Ishikawa (cell line): ENCODE results near the gene FIS1.

ENCODE experiments used
- CEBPB ChIP-seq: IDR thresholded peaks from 2 replicates; pipeline ENCODE4 v1.6.1; 2012
- EGR1 ChIP-seq: IDR thresholded peaks from 2 replicates; pipeline ENCODE4 v1.6.1; 2012
- EP300 ChIP-seq: IDR thresholded peaks from 2 replicates; pipeline ENCODE4 v1.6.1; 2012; ENCODE audit warnings: borderline replicate concordance
- FOXM1 ChIP-seq: IDR thresholded peaks from 2 replicates; pipeline ENCODE4 v1.6.1; 2012; ENCODE audit warnings: low read depth, borderline replicate concordance
- RAD21 ChIP-seq: IDR thresholded peaks from 2 replicates; pipeline ENCODE4 v1.6.1; 2012; ENCODE audit warnings: low read depth
- TAF1 ChIP-seq: IDR thresholded peaks from 2 replicates; pipeline ENCODE4 v1.6.1; 2012; ENCODE audit warnings: low read depth, mild to moderate bottlenecking
- TEAD4 ChIP-seq: IDR thresholded peaks from 2 replicates; pipeline ENCODE4 v1.6.1; 2012
- TF ChIP-seq, protein P1 (sequence below): IDR thresholded peaks from 2 replicates; pipeline ENCODE4 v1.6.1; 2012
- TF ChIP-seq, protein P2 (sequence below): IDR thresholded peaks from 2 replicates; pipeline ENCODE4 v1.6.1; 2012; ENCODE audit warnings: low read depth, mild to moderate bottlenecking

DNA sequence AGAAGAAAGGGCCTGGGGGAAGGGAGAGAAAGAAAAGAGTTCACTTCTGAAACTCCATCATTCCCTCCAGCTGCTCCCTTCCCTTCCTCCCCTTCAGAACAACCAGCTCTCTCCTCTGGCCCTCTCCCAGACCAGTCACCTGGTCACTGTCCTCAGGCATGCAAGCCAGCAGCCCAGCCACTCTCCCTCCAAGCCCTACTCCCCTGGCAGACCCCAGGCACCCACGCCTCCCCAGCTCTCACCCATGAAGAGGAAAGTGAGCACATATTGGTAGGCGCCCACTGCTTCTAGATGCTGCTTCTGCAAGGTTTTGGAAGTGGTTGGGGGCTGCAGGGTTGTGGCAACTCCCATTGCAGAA is 44.4 kb downstream of the FIS1 start:
- TF ChIP-seq TEAD4 (no peak), FOXM1 (no peak), RAD21 (no peak), TAF1 (no peak), CEBPB (no peak), EGR1 (no peak), EP300 (no peak)
- TF ChIP-seq, protein P1, sequence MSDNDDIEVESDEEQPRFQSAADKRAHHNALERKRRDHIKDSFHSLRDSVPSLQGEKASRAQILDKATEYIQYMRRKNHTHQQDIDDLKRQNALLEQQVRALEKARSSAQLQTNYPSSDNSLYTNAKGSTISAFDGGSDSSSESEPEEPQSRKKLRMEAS: no peak
- TF ChIP-seq, protein P2, sequence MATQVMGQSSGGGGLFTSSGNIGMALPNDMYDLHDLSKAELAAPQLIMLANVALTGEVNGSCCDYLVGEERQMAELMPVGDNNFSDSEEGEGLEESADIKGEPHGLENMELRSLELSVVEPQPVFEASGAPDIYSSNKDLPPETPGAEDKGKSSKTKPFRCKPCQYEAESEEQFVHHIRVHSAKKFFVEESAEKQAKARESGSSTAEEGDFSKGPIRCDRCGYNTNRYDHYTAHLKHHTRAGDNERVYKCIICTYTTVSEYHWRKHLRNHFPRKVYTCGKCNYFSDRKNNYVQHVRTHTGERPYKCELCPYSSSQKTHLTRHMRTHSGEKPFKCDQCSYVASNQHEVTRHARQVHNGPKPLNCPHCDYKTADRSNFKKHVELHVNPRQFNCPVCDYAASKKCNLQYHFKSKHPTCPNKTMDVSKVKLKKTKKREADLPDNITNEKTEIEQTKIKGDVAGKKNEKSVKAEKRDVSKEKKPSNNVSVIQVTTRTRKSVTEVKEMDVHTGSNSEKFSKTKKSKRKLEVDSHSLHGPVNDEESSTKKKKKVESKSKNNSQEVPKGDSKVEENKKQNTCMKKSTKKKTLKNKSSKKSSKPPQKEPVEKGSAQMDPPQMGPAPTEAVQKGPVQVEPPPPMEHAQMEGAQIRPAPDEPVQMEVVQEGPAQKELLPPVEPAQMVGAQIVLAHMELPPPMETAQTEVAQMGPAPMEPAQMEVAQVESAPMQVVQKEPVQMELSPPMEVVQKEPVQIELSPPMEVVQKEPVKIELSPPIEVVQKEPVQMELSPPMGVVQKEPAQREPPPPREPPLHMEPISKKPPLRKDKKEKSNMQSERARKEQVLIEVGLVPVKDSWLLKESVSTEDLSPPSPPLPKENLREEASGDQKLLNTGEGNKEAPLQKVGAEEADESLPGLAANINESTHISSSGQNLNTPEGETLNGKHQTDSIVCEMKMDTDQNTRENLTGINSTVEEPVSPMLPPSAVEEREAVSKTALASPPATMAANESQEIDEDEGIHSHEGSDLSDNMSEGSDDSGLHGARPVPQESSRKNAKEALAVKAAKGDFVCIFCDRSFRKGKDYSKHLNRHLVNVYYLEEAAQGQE: no peak
